Nephron (organoid): ENCODE data around the gene SPATC1L.

Experiments used
- H3K27ac Mint-ChIP-seq, 3 experiments: 2 replicates each; pipeline ENCODE4 v1.8.0; 2020; ENCODE audit warnings: mixed read lengths in 3 of 3, mild to moderate bottlenecking in 2 of 3, moderate library complexity in 1 of 3
- H3K27me3 Mint-ChIP-seq: 2 replicates; pipeline ENCODE4 v1.8.0; 2021; ENCODE audit warnings: low read depth, mild to moderate bottlenecking, moderate library complexity, mixed read lengths
- H3K36me3 Mint-ChIP-seq: 2 replicates; pipeline ENCODE4 v1.8.0; 2020; ENCODE audit warnings: low read depth, mixed read lengths
- H3K4me1 Mint-ChIP-seq: 2 replicates; pipeline ENCODE4 v1.8.0; 2020; ENCODE audit warnings: mixed read lengths
- H3K4me3 Mint-ChIP-seq, 3 experiments: 2 replicates each; pipeline ENCODE4 v1.8.0; 2020; ENCODE audit warnings: mild to moderate bottlenecking in 3 of 3, mixed read lengths in 3 of 3, moderate library complexity in 2 of 3
- H3K9me3 Mint-ChIP-seq: 2 replicates; pipeline ENCODE4 v1.8.0; 2020; ENCODE audit warnings: mixed read lengths
- CTCF ChIP-seq, 3 experiments: fragments of 200-600 bp; sonication (generic); IDR thresholded peaks; one replicate each; pipeline ENCODE4 v1.5.0; 2021; ENCODE audit warnings: antibody characterized with exemption in 3 of 3; ENCODE audit not compliant: unreplicated experiment in 3 of 3

SPATC1L gene

GRCh38 chr21:46130831-46131587, 53.2 kb downstream of the SPATC1L start:
- Mint-ChIP-seq H3K4me1 (peaks cover 12% of the 10 kb centered on the region), H3K36me3 (peaks cover 6% of the 10 kb centered on the region), H3K9me3 (no peaks in the 10 kb centered on the region), H3K27ac (no peak overlapping the region), H3K4me3 (no peak overlapping the region), H3K27me3 (no peaks in the 10 kb centered on the region)
- no peak for TF ChIP-seq CTCF (IDR thresholded peaks at IDR 0.05; ENCODE audit: unreplicated experiment in 3 of 3)

GRCh38 chr21:46129846-46130651, 54.2 kb downstream of the SPATC1L start:
- peaks cover 6% of the 10 kb centered on the region for H3K36me3 Mint-ChIP-seq
- TF ChIP-seq CTCF (IDR thresholded peaks at IDR 0.05; ENCODE audit: unreplicated experiment in 3 of 3): no peak
- no peak overlapping the region for H3K4me3 Mint-ChIP-seq
- no peaks in the 10 kb centered on the region for H3K9me3 Mint-ChIP-seq
- H3K27me3 Mint-ChIP-seq: no peaks in the 10 kb centered on the region
- H3K4me1 Mint-ChIP-seq: peaks cover 9% of the 10 kb centered on the region
- H3K27ac Mint-ChIP-seq: no peak overlapping the region

- no peak overlapping the region for H3K4me3 Mint-ChIP-seq
- no peaks in the 10 kb centered on the region for H3K27me3 Mint-ChIP-seq
- peak overlapping the region in 1 of 3 experiments; percentile 35 for H3K27ac Mint-ChIP-seq
- no peaks in the 10 kb centered on the region for H3K9me3 Mint-ChIP-seq
- peaks cover 9% of the 10 kb centered on the region for H3K36me3 Mint-ChIP-seq
- peaks cover 9% of the 10 kb centered on the region for H3K4me1 Mint-ChIP-seq
- TF ChIP-seq CTCF (IDR thresholded peaks at IDR 0.05; ENCODE audit: unreplicated experiment in 3 of 3): no peak
These were observed 55.2 kb downstream of the SPATC1L start for GRCh38 chr21:46128933-46129571.

DNA sequence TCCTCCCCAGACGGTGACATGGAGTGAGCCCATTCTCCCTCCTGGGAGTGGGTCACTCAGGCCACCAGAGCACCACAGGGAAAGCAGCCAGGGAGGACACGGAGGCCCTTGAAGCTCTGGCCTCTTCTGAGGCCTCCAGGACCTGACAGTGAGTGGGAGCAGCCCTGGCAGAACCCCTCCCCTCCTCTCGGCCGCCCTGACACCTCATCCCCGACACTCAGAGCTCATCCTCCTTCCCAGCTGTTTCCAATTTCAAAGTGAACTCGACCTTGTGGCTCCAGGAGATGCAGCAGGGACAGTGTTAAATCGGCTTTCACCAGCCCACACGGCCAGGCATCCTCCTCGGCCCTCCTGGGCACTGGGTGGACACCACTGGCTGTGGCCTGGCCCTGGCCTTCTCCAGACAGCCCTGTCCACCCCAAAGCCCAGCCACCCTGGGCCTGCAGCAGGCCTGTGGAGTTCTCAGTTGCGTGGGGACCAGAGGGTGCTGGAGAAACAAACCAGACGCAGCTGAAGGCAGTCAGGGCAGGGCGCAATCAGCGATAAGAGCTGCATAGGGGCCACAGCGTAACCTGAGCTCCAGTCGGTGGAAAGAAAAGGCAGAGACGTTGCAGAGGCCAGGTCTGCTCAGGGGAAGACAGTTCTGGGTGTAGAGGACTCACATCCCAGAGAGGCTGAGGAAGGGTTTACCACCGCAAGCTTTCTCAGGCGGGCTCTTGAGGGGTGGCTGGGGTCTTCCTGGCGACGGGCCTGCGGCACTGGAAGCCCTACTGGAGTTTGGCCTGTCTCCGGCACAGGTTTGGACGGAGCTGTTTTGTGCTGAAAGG, 55.9 kb downstream of the SPATC1L start:
- H3K4me3 Mint-ChIP-seq: no peak overlapping the region
- H3K27me3 Mint-ChIP-seq: no peaks in the 10 kb centered on the region
- H3K27ac Mint-ChIP-seq: peak overlapping the region; percentile 12 to 35 (median 34)
- no peaks in the 10 kb centered on the region for H3K9me3 Mint-ChIP-seq
- TF ChIP-seq CTCF (IDR thresholded peaks at IDR 0.05; ENCODE audit: unreplicated experiment in 3 of 3): no peak
- peaks cover 15% of the 10 kb centered on the region for H3K36me3 Mint-ChIP-seq
- peaks cover 9% of the 10 kb centered on the region for H3K4me1 Mint-ChIP-seq

- Mint-ChIP-seq H3K36me3 (peaks cover 21% of the 10 kb centered on the region), H3K4me3 (no peak overlapping the region), H3K27me3 (no peaks in the 10 kb centered on the region), H3K9me3 (no peaks in the 10 kb centered on the region), H3K27ac (peak overlapping the region in 1 of 3 experiments; percentile 34), H3K4me1 (peaks cover 9% of the 10 kb centered on the region)
- no peak for TF ChIP-seq CTCF (IDR thresholded peaks at IDR 0.05; ENCODE audit: unreplicated experiment in 3 of 3)
These were observed 56.8 kb downstream of the SPATC1L start for GRCh38 chr21:46127239-46128105.
